ENCODE results near the gene TSPAN6.
A peak's percentile ranks its signal among the peaks of the same experiment; 100 is the strongest.

TSPAN6 gene, protein sequence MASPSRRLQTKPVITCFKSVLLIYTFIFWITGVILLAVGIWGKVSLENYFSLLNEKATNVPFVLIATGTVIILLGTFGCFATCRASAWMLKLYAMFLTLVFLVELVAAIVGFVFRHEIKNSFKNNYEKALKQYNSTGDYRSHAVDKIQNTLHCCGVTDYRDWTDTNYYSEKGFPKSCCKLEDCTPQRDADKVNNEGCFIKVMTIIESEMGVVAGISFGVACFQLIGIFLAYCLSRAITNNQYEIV

DNA sequence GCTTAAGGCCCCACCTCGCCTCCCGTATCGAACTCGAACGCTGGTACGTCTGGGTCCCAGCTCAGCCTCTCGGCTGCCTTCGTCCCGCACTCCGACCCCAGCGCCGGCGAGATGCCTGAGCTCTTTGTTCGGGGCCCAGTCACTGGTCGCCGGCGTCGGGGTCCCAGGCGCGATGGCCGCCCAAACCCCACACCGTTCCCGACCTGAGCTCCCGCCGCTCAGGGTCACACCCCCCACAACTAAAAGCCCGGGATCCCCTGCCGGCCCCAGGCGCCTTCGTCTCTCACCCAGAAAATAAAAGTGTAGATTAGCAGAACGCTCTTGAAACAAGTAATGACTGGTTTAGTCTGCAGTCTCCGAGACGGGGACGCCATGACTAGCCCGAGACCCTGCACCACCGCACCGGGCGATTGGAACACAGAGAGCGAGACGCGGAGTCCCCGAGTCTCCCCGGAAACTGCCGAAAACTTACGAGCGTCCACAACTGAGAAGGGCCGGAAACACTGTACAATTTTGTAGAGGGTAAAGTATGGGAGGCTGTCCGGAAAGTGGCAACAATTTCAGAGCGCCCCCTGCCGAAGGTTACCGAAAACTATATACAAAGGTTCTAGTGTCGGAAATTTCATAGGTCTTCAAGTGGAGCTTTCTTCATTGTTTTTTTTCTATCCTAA, at the start of gene TSPAN6:
Gene TSPAN6 (minus strand): TSS at position 486 of the 671 bp plus-strand sequence. CDS start 112 bp downstream, at position 374.
- peak; percentile 58 for FAIRE-seq

DNA sequence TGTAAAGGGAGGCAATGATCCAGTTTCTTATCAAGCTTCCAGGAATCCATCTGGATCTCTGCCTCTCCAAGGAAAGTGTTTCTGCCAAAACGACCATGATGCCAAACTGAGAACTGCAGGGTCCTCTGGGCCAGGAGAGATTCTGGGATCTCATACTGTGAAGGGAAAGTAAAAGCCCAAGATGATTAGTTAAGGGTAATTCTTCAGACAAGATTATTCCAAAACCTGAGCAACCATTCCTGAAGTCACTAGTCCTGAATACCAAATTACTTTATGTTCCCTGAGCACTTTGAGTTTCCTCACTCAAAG, 49.3 kb upstream of the TSPAN6 start:
- no peak for FAIRE-seq

DNA sequence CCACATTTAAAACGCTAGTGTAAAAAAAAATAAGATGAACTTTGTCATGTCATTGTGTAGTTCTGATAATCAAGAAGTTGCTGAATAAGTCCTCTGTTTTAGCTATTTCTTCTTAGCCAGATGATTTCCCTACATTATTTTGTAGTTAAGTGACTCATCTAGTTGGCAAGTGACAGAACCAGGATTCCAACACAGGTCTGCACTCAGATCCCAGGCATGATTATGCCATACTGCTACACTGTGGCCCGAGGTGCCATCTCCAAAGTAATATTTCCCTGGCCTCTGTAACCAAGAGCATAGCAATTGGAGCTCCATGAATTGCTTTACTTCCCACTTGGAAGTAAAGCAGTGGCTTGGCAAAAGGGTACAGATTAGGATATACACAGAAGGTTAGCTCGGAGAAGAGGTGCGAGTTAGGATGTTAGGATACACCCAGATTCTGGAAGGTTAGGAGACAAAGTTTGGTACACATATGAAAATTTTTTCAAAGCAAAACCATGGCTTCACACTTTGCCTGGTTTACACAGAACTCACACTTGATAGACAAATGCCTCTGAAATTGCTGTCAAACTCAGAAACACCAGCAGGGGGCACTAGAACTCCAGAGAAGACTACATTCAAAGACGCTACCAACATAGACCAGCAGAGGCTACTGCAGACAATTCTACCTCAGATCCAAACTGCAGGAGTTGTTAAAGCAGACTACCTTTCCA, 48.8 kb upstream of the TSPAN6 start:
- FAIRE-seq: peak; percentile 90

DNA sequence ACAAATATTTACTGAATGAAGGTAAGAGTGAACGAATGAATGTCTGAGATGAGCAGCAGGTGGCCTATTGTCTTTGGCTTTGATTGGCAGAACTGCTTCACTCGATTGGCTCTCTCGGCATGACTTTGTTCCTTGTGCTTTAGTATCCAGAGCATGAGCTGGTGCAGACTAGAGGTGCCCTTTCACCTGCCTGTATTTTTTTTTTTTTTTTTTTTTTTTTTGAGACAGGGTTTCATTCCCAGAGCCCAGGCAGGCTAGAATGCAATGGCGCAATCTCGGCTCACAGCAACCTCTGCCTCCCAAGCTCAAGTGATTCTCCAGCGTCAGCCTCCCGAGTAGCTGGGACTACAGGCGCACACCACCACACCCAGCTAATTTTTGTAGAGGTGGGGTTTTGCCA, 46.3 kb upstream of the TSPAN6 start:
- no peak for FAIRE-seq

DNA sequence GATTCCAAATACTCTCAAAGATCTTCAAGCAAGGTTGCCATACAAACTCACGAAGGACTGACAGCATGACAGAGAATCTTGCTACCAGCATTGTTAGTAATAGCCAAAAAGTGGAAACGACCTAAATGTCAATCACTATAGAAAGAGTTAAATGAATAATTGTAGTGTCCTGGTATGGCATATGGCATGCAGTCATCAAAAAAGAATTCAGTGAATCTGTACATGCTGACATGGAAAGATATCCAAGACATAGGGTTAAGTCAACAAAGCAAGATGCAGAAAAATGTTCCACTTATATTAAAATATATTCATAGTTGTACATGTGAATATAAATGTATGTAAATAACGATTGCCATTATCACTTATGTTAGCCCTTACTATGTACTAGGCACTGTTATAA, 45.0 kb upstream of the TSPAN6 start:
- no peak for FAIRE-seq

DNA sequence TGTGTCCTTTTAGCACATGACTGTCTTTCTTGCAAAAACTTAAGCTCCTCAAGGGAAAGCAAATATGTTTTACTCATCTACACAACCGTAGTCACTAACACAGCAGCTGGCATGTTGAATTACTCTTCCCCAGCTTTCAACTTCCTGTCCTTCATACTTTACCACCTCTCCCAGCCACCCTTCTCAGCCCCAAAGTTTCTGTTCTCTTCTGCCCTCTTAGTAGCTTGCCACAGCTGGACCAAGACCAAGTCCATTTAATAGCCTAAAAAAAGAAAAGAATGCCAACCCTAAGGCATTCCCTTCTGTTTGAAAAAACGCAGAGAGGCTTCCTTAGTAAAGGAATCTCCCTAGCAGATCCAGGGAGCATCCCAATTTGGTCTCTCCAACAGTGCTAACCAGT, 44.1 kb upstream of the TSPAN6 start:
- no peak for FAIRE-seq

DNA sequence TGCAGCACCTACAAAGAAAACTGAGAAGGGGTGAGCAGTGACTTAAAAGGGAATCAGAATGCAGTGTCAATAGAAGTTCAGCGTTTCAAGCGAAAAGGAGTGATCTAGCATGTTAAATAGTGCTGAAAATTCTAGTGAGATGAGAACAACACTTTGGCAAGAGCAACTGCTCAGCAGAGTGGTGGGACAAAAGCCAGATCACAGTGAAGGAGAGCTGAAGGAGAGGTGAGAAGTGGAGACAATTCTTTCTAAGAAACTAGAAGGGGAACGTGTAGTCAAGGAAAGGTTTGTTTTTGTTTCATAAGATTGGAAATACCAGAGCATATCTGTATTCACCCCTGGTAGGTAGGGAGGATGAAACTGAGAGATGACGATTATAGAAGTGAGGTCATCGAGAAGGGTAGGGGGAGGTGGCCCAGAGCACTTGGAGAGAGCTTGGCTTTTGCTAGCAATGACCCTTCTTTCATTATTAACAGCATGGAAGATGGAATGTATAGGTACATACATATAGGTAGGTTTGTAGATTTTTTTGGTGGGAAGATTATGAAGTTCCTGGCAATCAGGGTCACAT, 41.1 kb upstream of the TSPAN6 start:
- no peak for FAIRE-seq

DNA sequence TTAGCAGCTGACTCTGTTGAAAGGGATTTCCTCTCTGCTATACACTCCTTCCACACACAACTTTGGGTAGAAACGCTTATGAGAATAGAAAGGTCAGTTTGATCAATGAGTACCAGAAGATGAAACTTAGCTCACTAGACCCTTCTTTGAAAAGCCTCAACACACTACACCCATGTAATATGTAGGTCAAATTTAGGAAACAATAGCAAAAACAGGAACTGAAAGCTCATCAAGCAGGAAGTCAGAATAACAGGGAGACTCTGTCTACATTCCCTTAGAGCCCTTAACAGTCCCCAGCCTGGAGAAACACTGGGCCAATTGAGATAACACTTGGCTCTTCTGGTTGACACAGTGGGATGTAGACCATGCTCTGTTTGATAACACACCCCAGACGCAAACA, 38.1 kb upstream of the TSPAN6 start:
- no peak for FAIRE-seq

DNA sequence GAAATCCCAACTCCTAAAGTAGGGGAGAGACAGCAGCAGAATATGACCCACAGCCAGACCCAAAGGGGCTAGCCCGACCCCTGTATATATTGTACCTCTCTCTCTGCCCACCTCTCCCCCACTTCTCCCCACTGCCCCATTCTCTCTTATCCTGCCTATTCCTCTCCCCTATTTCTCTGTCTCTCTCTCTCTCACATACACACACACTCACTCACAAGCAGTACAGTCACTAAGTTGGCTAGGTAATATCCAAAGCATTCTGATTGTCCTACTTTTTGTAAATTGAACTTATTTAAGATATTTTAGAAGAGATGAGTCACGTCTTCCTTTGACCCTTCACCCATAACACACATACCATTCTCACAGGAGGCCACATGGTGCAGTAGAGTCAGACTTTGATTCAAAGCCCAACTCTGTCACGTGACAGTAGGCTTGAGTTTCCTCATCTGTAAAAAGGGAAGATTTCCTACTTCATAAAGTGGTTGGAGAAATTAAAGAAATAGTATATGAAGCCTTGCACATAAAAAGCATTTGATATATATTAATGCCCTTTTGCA, 36.9 kb upstream of the TSPAN6 start:
- FAIRE-seq: no peak

DNA sequence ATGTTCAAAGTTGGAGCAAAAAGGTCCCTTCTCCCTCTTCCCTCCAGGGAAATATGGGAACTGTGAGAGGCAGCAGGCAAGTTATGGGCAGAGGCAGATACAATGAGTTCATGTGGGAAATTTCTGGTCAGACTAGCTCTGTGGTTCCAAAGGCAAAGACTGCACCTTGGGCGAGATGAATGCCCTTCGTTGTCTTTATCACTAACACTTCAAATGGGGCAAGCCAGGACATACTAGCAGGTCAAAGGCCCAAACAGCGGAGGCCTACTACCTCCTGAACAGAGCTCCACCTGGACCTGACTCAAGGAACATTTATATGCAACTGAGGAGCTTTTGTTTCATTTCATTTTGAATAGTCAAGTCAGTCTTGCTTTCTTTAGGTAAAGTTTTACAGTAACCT, 36.4 kb upstream of the TSPAN6 start:
- FAIRE-seq: no peak

DNA sequence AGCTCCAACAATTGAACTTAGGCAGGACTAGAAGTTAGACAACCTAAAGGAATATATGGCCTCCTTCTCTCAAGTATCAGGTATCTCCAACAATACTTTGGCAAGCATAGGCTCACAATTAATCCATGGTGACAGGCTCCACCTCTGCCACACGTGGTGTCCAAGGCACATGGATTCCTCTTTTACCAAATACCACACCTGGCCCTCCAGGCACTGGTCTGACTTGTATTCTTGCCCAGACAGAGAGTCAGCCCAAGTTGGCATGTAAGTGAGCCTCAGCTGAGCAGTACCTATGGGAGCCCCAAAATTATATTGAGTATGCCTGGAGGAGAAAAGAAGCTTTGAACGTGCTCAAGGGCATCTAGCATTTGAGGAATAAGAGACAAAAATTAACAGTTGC, 27.0 kb upstream of the TSPAN6 start:
- no peak for FAIRE-seq

DNA sequence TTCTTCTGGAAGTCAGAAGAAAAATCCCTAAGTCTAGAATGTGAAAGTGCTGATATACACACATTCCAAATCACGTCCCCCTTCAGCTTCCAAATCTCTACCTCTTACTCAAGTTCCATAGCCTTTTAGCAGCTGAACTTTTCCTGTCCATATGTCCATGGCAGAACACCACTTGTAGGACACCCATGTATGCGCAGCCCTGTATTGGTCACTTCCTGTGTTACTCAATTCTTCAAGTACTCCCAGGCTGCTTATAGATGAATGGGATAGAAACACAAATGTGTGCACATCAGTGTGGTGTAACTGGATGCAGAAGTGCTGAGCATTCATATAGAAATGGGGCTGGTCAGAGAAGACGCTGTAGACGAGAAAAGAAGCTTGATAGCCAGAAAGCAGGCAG, 26.2 kb upstream of the TSPAN6 start:
- FAIRE-seq: no peak

DNA sequence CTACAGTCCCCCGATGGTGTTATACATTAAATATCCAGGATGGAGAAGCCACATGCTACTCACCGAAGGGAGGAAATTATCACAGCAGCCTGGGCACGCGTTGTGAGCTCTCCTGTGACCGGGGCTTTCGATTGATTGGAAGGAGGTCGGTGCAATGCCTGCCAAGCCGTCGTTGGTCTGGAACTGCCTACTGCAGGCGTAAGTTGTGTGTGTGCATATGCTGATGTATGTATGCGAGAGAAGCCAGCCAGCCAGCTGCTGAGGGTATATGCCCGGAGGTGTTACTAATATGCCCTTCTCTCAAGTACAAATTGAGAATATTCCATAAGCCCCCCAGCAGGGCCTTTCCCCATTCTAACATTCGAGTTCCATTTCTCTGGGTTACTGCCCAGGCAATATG, 25.6 kb upstream of the TSPAN6 start:
- FAIRE-seq: no peak

DNA sequence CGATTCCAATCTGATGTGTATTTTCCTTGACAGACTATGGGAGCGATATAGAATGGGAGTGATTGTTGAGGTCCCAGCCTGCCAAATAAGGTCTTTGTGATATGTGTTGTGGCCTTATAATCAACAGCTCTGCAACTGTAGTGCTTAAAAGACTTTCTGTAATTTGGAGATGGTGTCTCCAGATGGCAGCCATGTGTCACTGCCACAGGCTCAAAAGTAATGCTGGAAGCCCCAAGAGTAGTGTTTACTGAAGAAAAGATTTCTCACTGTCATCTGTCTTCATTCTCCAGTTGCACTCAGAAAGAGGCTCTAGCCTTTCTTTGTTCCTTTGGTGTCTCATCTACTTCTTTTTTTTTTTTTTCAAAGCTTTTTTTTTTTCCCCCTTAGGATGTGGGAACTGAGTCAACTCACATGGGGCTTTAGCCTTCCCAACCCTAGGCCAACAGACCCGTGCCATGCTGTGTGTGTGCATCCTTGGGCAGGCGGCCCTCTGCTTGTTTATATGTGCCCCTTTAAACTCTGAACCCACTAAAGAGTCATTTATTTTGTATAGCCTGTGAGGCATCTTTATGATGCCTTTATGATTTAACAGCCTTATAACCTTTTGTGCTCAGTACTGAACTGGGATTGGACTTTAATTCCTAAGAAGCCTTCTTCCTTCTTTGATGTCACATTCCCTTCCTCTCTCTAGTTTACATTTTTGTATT, 23.0 kb upstream of the TSPAN6 start:
- no peak for FAIRE-seq

DNA sequence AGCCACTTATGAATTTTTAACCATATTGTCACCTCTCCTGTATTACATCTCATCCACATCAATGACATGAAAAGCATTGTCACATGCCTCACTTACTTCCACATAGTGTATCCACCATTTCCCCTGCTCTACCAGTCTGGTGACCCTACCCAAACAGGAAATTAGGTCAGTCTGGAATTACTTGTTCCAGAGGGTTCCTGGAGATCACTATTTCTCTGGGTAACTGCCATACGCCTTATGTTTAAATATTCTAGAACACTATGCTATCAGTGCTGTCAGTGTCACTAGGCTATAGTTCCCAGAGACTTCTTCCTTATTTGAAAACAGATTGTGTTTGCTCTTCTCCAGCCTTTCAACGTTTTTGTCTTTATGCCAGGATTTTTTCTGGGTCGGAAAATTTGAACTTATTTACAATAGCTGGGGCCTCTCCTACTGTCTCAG, 22.4 kb upstream of the TSPAN6 start:
- FAIRE-seq: no peak

DNA sequence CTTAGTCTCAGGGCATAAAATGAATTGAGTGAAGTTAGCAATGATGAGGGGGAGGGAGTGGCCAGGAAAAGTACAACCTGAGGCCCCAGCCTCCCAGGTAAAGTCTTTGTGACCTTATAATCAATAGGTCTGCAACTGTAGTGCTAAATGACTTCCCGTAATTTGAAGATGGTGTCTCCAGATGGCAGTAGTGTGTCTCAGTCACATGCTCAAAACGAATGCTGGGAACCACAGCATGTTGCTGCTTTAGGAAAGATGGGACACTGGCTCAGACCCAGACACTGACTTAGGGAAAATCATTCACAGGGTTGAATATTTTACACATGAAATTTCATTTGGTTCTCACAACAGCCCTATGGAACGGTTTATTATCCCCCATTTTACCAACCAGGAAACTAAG, 17.7 kb upstream of the TSPAN6 start:
- FAIRE-seq: no peak

DNA sequence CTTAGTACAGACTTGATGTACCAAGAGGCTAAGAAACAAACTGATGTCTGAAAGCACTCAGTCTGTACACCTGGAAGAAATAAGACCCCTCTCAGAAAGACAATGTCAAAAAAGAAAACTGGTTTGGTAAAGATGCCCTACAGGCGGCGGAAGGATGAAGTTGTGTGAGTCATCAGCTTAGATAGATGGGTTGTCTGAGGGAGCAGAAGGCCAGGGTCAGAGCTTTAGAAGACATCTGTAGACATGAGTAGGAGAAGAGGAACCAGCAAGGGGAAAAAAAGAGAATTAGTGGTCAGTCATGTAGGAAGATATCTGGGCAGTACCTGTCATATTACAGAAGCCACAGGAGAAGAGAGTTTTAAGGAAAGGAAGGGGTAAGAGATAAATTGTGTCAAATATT, 15.7 kb upstream of the TSPAN6 start:
- FAIRE-seq: no peak

DNA sequence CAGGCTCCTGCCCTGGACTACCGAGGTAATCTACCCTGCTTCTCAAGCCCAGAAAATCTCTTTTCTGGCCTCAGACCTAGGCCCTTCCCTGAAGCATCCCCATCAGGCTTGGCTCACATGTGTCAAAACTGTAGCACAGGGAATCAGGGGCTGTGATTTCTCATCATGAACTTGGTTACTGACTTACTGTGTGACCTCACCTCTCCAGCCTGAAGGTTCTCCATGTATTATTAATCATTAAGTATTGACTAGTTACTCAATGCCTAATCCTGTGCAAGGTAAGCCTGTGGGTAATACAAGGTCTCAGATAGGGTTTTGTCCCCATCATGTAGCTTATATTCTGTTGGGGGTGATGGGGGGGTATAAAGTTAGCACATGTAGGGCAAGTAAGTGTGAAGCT, 14.2 kb upstream of the TSPAN6 start:
- no peak for FAIRE-seq

DNA sequence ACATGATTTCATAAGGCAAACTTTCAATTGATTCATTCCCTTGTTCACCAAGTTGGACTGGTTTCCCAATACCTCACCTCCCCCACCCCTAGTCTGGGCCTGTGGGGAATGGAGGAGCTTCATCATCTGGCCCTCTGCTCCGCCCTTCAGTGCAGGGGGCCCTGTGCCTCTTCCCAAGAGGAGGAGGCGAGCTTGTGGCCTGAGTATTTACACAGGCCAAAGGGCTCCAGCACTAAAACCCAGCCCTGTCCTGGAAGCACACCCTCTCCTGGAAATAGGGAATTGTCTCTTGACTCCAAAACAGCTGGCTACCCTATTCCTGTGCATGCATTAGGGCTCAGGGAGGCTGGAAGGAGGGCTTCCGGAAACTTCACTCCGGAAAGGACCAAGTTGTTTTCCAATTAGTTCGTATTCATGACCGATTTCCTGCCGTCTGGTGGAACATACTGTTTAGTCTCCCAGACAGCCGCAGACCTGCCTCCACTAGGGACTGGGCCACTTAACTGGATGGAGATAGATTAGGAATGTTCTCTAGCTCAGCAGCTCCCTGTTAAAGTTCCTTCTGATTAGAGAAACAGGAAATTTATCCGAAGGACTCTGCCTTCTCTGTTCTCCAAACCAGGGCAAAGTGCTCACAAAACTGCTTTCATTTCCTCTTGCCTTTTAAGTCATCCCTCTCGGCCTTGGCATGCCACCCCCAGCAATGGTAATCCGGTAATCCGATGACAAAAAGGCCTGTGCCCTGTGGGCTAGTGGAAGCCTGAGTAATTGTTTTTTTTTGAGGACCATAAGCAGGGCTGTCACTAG, 13.1 kb upstream of the TSPAN6 start:
- no peak for FAIRE-seq

DNA sequence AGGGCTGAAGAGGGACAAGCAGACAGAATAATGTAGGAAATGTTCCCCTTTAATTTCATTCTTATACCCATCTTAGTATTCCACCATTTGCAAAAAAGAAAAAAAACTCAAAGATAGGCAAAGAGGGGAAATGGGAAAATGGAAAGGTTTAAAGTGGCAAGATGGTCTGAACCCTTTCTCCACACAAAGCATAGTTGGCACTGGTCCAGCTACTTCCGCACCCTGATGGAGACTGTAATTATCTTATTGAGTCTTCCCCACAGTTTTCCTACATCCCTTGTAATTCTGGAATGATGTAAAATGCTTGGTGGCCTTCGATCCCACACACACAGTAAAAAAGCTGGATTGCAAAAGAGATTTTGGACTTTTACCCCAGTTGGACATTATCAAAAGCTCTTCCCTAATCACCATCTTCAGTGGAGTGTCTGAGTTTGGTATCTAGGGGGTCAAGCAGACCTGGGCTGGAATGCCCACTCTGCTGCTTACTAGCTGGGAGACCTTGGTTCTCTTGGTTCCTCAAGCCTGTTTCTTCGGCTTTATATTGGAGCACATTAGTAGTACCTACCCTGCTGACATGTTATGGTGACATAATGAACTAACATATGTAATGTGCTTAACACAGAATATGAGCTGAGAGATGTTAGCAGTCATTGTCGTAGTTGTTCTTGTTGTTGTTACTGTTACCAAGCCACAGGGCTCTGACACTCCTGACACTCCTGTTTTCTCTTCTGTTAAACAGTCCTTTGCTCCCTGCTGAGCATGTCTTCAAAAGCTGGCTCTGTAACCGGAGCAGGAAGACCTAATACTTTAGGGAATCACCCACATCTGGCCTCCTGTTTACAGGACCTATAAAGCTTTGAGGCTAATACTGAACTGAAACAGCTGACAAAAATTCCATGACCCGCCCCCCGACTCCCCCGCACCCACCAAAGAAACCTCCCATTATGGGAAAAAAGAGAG, 12.1 kb upstream of the TSPAN6 start:
- FAIRE-seq: no peak

DNA sequence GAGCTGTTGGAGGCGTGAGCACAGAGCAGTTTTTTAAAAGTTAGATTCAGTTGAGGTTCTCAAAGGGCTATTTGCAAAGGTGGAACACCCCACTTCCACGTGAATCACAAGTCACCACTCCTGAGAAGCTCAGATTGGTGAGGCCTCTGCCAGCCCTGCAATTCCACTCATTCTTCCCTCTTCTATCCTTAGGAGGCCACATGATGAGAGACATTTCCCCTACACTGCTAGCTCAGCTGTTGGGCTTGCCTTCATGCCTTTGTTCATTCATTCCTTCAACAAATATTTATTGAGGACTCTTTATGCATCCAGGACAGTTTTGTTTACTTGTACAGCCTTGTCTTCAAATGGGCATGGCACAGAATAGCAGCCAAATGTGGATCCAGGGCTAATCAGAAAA, 11.1 kb upstream of the TSPAN6 start:
- no peak for FAIRE-seq
